Measurements from ENCODE around the gene TMEM72. TPM values are rescaled to one million over a fixed set of nuclear protein-coding genes. Genes with fewer than 3 reads are reported as not detected.

The TMEM72 gene
- polyA plus RNA-seq, 2 of the 4 experiments (the other 2 are of a cell fraction): not detected

- TF ChIP-seq, protein P1, sequence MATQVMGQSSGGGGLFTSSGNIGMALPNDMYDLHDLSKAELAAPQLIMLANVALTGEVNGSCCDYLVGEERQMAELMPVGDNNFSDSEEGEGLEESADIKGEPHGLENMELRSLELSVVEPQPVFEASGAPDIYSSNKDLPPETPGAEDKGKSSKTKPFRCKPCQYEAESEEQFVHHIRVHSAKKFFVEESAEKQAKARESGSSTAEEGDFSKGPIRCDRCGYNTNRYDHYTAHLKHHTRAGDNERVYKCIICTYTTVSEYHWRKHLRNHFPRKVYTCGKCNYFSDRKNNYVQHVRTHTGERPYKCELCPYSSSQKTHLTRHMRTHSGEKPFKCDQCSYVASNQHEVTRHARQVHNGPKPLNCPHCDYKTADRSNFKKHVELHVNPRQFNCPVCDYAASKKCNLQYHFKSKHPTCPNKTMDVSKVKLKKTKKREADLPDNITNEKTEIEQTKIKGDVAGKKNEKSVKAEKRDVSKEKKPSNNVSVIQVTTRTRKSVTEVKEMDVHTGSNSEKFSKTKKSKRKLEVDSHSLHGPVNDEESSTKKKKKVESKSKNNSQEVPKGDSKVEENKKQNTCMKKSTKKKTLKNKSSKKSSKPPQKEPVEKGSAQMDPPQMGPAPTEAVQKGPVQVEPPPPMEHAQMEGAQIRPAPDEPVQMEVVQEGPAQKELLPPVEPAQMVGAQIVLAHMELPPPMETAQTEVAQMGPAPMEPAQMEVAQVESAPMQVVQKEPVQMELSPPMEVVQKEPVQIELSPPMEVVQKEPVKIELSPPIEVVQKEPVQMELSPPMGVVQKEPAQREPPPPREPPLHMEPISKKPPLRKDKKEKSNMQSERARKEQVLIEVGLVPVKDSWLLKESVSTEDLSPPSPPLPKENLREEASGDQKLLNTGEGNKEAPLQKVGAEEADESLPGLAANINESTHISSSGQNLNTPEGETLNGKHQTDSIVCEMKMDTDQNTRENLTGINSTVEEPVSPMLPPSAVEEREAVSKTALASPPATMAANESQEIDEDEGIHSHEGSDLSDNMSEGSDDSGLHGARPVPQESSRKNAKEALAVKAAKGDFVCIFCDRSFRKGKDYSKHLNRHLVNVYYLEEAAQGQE (IDR thresholded peaks at IDR 0.05): no peak
- TF ChIP-seq KDM1A (IDR thresholded peaks at IDR 0.05; ENCODE audit: low read depth): no peak
- TF ChIP-seq CHD4 (IDR thresholded peaks at IDR 0.05; ENCODE audit: borderline replicate concordance): no peak
These were observed 3.6 kb upstream of the TMEM72 start (continued) for GRCh38 chr10:44907556-44907955.

GRCh38 chr10:44908066-44908749 lies 2.9 kb upstream of the TMEM72 start:
- Histone ChIP-seq H3K9me3 (no peaks in the 10 kb centered on the region), H3K27ac (no peak overlapping the region), H3K4me1 (no peaks in the 10 kb centered on the region), H3K4me2 (no peak overlapping the region), H3K4me3 (no peak overlapping the region)
- ATAC-seq (no peak), FAIRE-seq (no peak), DNase-seq (ENCODE audit: low read depth in 1 of 2, low spot score in 1 of 2) (no peak)
- WGBS (ENCODE audit: missing lambda C conversion rate): 42% methylated on average over 10 of the region's 10 CpGs
- TF ChIP-seq RARB (CRISPR knock-in tag; IDR thresholded peaks at IDR 0.05) (no peak), HOXB13 (CRISPR knock-in tag; IDR thresholded peaks at IDR 0.05; ENCODE audit: low read depth) (no peak), JUNB (IDR thresholded peaks at IDR 0.05) (no peak), FOSB (CRISPR knock-in tag; IDR thresholded peaks at IDR 0.05) (no peak), GATA3 (IDR thresholded peaks at IDR 0.05; ENCODE audit: borderline replicate concordance) (no peak), ZSCAN20 (CRISPR knock-in tag; IDR thresholded peaks at IDR 0.05) (no peak), JUN (IDR thresholded peaks at IDR 0.05) (no peak), MYC (IDR thresholded peaks at IDR 0.05; ENCODE audit: borderline replicate concordance, low read length) (no peak), ELK1 (IDR thresholded peaks at IDR 0.05; ENCODE audit: low read depth, low read length) (no peak), ESRRA (IDR thresholded peaks at IDR 0.05; ENCODE audit: borderline replicate concordance, low read length) (no peak), NR3C1 (IDR thresholded peaks at IDR 0.05) (no peak), HDAC2 (IDR thresholded peaks at IDR 0.05) (no peak), NFE2L2 (conservative IDR thresholded peaks at IDR 0.05; ENCODE audit: low read length) (no peak), EHF (CRISPR knock-in tag; IDR thresholded peaks at IDR 0.05) (no peak)
- TF ChIP-seq, protein P1 (IDR thresholded peaks at IDR 0.05): no peak
- TF ChIP-seq, protein P2, sequence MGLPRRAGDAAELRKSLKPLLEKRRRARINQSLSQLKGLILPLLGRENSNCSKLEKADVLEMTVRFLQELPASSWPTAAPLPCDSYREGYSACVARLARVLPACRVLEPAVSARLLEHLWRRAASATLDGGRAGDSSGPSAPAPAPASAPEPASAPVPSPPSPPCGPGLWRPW (IDR thresholded peaks at IDR 0.05): no peak
- ChIA-PET POLR2A (no interaction called here), CTCF (interaction anchor here (1.5 kb wide), 1 partner anchor 24 kb away, joined by 4 read pairs; no protein-coding TSS in a partner anchor)
